Neutrophil (primary cell): Measurements from ENCODE around the gene LTF.

Experiments used
- H3K27ac ChIP-seq: fragments of 200-600 bp; sonication (generic); 2 replicates; pipeline ENCODE4 v1.5.1; 2016; ENCODE audit warnings: mild to moderate bottlenecking, moderate library complexity
- H3K27me3 ChIP-seq: fragments of 200-600 bp; sonication (generic); 2 replicates; pipeline ENCODE4 v1.6.0; 2016; ENCODE audit warnings: mild to moderate bottlenecking
- H3K36me3 ChIP-seq: fragments of 200-600 bp; sonication (generic); 2 replicates; pipeline ENCODE4 v1.5.1; 2017
- H3K4me1 ChIP-seq, 2 experiments: fragments of 200-600 bp in 1 of 2; sonication (generic) in 1 of 2; 1 replicate in 1 of 2; 2 replicates in 1 of 2; pipeline versions ENCODE4 v1.5.1 to v1.6.1; 2013 to 2016; ENCODE audit warnings: low read depth in 1 of 2, low read length in 1 of 2, mild to moderate bottlenecking in 1 of 2, moderate library complexity in 1 of 2; ENCODE audit not compliant: control insufficient read depth in 1 of 2, insufficient read depth in 1 of 2
- H3K4me3 ChIP-seq, 2 experiments: fragments of 200-600 bp in 1 of 2; sonication (generic) in 1 of 2; 1 replicate in 1 of 2; 2 replicates in 1 of 2; pipeline ENCODE4 v1.5.1; 2013 to 2016; ENCODE audit warnings: low read depth in 1 of 2, low read length in 1 of 2, mild to moderate bottlenecking in 1 of 2, moderate library complexity in 1 of 2
- H3K9me3 ChIP-seq: fragments of 200-600 bp; sonication (generic); 2 replicates; pipeline ENCODE4 v1.5.1; 2016
- CTCF ChIP-seq: fragments of 200-600 bp; sonication (generic); IDR thresholded peaks from 2 replicates; pipeline ENCODE4 v1.5.1; 2016; ENCODE audit warnings: antibody characterized with exemption

The LTF gene

DNA sequence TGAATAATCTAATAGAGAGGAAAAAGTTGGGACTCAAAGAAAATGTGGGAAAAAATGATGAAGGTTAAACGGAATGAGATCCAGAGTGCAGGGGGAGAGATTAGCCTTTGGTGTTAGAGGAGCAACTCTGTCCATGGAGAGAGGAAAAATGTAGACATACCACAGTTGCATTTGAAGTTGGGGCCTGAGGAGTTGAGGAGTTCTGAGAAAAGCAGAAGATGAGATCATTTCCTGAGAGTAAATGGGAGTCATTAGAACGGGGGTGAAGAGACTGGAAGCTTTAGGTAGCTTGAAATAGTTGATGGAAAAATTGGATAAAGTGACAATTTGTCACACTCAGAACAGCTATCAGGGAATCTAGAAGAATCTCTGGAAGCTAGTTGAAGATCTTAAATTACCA lies 65.1 kb downstream of the LTF start:
- peaks cover 23 to 27% of the 10 kb centered on the region in 2 experiments for H3K4me1 ChIP-seq
- TF ChIP-seq CTCF, result no peak
- no peaks in the 10 kb centered on the region for H3K36me3 ChIP-seq
- no peaks in the 10 kb centered on the region for H3K27me3 ChIP-seq
- H3K27ac ChIP-seq, result no peak overlapping the region
- H3K9me3 ChIP-seq, result no peaks in the 10 kb centered on the region
- no peak overlapping the region for H3K4me3 ChIP-seq

DNA sequence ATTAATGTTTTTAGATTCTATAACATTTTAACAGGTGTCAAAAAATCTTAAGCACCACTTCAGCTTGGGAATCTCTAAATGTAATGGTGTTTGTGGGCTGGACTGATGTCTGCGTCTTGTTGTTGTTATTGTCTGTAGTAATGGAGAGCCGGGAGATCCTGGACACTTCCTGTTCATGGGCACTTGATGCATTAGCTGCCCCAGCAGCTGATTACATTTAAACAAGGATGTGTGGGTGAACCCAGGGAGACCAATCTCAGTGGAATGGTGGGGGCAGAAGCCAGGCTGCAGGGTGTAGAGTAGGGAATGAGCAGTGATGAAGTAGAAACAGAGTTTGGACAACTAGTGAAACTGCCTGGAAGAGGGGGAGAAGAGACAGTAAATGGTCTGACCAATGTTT lies 65.6 kb downstream of the LTF start:
- H3K4me3 ChIP-seq, result no peak overlapping the region
- H3K27ac ChIP-seq, result no peak overlapping the region
- peaks cover 28 to 30% of the 10 kb centered on the region in 2 experiments for H3K4me1 ChIP-seq
- no peaks in the 10 kb centered on the region for H3K27me3 ChIP-seq
- H3K36me3 ChIP-seq, result no peaks in the 10 kb centered on the region
- no peaks in the 10 kb centered on the region for H3K9me3 ChIP-seq
- no peak for TF ChIP-seq CTCF

GRCh38 chr3:46398186-46398955 lies 66.3 kb downstream of the LTF start:
- H3K27ac ChIP-seq, result no peak overlapping the region

GRCh38 chr3:46397111-46397510 lies 67.6 kb downstream of the LTF start:
- Histone ChIP-seq H3K4me1 (peaks cover 42% of the 10 kb centered on the region in 2 experiments), H3K36me3 (no peaks in the 10 kb centered on the region), H3K27me3 (no peaks in the 10 kb centered on the region), H3K9me3 (no peaks in the 10 kb centered on the region), H3K27ac (peak overlapping the region; percentile 79), H3K4me3 (no peak overlapping the region)
- TF ChIP-seq CTCF, result no peak

More at GRCh38 chr3:46398186-46398955, 66.3 kb downstream of the LTF start:
- H3K4me3 ChIP-seq, result no peak overlapping the region
- no peak for TF ChIP-seq CTCF
- H3K4me1 ChIP-seq, result peaks cover 35 to 37% of the 10 kb centered on the region in 2 experiments
- no peaks in the 10 kb centered on the region for H3K27me3 ChIP-seq
- H3K36me3 ChIP-seq, result no peaks in the 10 kb centered on the region
- no peaks in the 10 kb centered on the region for H3K9me3 ChIP-seq

DNA sequence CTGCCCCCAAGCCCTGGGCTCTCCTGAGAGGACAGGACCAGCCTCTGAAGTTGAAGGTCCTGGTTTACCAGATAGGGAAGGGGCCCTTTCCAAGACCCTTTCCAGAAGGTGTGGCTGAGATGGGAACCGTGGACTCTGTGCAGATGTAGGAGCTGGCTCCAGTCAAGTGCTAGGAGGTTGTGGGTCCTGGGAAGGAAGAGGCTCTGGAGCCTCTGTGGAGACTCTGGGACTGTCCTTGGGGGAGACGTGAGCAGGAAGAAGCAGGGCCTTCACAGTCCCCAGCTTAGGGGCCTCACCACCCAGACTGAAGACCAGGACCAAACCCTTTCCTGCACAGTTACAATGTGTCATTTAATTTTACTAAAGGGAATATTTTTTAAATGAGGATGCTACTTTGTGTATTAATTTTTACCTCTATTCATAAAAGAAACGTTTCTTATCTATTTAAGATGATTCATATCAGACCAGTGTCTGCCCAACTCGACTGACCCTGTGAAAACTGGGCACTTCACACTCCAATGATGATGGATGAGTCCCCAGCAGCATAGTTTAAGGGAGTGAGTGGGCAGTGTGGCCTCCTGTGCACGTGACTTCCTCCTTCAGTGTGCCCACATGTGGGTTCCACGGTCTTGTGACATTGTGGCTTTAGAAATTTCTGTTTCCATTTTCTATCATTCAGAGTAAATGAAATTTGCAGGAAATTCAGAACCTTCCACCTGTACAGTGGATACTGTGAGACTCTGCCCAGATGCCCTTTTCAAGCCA lies 68.8 kb downstream of the LTF start:
- Histone ChIP-seq H3K9me3 (no peaks in the 10 kb centered on the region), H3K4me1 (peaks cover 42% of the 10 kb centered on the region in 2 experiments), H3K36me3 (no peaks in the 10 kb centered on the region), H3K4me3 (no peak overlapping the region), H3K27me3 (no peaks in the 10 kb centered on the region), H3K27ac (peak overlapping the region; percentile 79)
- TF ChIP-seq CTCF, result no peak
